ENCODE results near the gene JARID2. TPM values are rescaled to one million over a fixed set of nuclear protein-coding genes. Genes with fewer than 3 reads are reported as not detected.

Gene JARID2
- total RNA-seq, 1 donor from 2014 or later = 65.6 TPM

DNA sequence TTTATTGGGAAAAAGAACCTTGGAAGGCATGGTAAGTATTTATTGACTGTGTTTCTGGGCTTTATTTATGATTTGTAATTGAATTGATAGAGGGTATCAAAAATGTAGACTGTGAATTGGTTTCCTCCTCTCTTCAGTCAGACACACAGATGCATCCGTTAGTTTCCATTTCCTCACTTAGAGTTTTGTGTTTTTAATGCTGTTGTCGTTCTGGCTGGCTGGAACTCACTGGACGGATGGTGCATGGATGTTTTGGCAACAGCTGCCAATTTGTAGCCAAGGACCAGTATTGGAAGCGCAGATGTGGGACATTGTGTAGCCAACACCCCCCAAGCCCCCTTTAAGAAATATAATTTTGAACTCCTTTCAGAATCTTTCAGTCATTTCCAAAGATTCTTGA is 134.5 kb downstream of the JARID2 start:
- no peaks in the 10 kb centered on the region for H3K9me3 Mint-ChIP-seq (ENCODE audit: low read depth)
- H3K4me1 Mint-ChIP-seq (ENCODE audit: low read depth) = peaks cover 14% of the 10 kb centered on the region
- TF ChIP-seq, protein P1, sequence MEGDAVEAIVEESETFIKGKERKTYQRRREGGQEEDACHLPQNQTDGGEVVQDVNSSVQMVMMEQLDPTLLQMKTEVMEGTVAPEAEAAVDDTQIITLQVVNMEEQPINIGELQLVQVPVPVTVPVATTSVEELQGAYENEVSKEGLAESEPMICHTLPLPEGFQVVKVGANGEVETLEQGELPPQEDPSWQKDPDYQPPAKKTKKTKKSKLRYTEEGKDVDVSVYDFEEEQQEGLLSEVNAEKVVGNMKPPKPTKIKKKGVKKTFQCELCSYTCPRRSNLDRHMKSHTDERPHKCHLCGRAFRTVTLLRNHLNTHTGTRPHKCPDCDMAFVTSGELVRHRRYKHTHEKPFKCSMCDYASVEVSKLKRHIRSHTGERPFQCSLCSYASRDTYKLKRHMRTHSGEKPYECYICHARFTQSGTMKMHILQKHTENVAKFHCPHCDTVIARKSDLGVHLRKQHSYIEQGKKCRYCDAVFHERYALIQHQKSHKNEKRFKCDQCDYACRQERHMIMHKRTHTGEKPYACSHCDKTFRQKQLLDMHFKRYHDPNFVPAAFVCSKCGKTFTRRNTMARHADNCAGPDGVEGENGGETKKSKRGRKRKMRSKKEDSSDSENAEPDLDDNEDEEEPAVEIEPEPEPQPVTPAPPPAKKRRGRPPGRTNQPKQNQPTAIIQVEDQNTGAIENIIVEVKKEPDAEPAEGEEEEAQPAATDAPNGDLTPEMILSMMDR (IDR thresholded peaks at IDR 0.05; ENCODE audit: unreplicated experiment) = no peak
- H3K27ac Mint-ChIP-seq = no peak overlapping the region
- H3K27me3 Mint-ChIP-seq = no peaks in the 10 kb centered on the region
- H3K4me3 Mint-ChIP-seq (ENCODE audit: low read depth) = no peak overlapping the region
- peaks cover 5% of the 10 kb centered on the region for H3K36me3 Mint-ChIP-seq (ENCODE audit: insufficient read depth)
- DNase-seq (ENCODE audit: low spot score, unreplicated experiment) = no peak

DNA sequence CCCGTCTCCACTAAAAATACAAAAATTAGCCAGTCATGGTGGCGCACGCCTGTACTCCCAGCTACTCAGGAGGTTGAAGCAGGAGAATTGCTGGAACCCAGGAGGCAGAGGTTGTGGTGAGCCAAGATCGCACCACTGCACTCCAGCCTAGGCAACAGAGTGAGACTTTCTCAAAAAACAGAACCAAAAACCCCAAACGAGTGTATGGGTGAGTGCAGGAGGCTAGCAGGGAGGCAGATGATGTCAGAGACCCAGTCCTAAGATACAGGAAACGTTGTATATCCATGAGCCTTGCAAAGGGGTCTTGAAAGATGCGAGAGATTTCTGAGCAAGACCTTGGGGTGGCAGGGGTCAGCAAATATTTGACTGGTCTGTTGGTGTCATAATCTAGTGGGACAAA is 136.2 kb downstream of the JARID2 start:
- no peak for DNase-seq (ENCODE audit: low spot score, unreplicated experiment)
- no peaks in the 10 kb centered on the region for H3K27me3 Mint-ChIP-seq
- no peaks in the 10 kb centered on the region for H3K9me3 Mint-ChIP-seq (ENCODE audit: low read depth)
- peaks cover 2% of the 10 kb centered on the region for H3K36me3 Mint-ChIP-seq (ENCODE audit: insufficient read depth)
- H3K27ac Mint-ChIP-seq = no peak overlapping the region
- TF ChIP-seq, protein P1 (IDR thresholded peaks at IDR 0.05; ENCODE audit: unreplicated experiment) = no peak
- peaks cover 23% of the 10 kb centered on the region for H3K4me1 Mint-ChIP-seq (ENCODE audit: low read depth)
- no peak overlapping the region for H3K4me3 Mint-ChIP-seq (ENCODE audit: low read depth)

DNA sequence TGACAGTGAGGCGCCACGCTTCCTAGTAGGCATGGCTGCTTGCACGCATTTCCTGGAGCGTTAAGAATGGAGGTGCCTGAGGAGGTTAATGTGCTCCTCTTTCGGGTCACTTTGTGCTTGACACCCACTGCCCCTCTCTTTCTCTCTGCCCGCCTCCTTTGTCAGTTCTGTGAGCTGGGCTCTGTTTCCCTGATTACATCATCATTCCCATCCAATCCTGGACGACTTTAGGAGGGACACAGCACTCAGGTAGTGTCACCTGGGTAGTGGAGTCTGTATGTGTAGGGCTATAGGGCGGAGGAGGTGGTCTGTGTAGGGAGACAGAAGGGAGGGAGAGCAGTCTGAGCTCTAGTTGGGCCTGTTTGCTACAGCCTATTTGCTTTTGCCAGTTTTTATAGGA is 136.8 kb downstream of the JARID2 start:
- Mint-ChIP-seq H3K36me3 (ENCODE audit: insufficient read depth) (no peaks in the 10 kb centered on the region), H3K4me3 (ENCODE audit: low read depth) (no peak overlapping the region), H3K27me3 (no peaks in the 10 kb centered on the region), H3K27ac (no peak overlapping the region), H3K9me3 (ENCODE audit: low read depth) (no peaks in the 10 kb centered on the region), H3K4me1 (ENCODE audit: low read depth) (peaks cover 29% of the 10 kb centered on the region)
- TF ChIP-seq, protein P1 (IDR thresholded peaks at IDR 0.05; ENCODE audit: unreplicated experiment) = no peak
- DNase-seq (ENCODE audit: low spot score, unreplicated experiment) = no peak

DNA sequence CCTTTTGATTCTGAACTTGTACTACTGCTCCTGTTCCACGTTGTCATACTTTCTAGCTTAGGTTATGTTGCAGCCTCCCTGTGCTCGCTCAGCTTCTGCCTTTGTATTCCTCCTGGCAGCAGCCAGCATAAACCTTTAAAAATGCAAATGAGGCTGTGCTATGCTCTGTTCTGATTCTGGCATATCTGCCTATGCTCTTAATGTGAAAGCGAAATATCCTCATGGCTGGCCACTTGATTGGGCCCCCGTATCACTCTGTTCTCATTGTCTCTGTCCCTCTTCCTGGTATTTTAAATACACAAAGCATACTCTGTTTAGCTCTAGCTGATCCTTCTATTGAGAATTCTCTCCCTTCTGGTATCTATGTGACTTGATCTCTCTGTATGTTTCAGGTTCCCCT is 139.0 kb downstream of the JARID2 start:
- Mint-ChIP-seq H3K27ac (no peak overlapping the region), H3K4me3 (ENCODE audit: low read depth) (no peak overlapping the region), H3K4me1 (ENCODE audit: low read depth) (peaks cover 41% of the 10 kb centered on the region), H3K36me3 (ENCODE audit: insufficient read depth) (no peaks in the 10 kb centered on the region), H3K9me3 (ENCODE audit: low read depth) (no peaks in the 10 kb centered on the region), H3K27me3 (no peaks in the 10 kb centered on the region)
- no peak for DNase-seq (ENCODE audit: low spot score, unreplicated experiment)
- TF ChIP-seq, protein P1 (IDR thresholded peaks at IDR 0.05; ENCODE audit: unreplicated experiment) = no peak

DNA sequence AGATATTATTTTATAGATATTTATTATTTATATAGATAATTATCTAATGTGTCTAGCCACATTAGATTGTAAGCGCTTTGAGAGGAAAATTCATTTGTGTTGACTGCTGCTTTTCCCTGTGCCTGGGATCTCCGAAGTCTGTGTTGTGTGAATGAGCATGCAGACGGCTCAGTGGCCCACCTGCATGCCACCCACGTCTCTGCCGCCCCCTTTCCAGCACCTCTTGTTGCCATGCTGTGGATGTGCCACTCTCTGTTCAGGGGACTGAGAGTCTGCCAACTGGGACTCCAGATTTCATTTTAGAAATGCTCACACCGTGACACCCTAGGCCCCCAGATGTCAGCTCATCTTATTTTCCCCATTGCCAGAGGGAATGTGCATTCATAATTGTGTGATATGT is 139.7 kb downstream of the JARID2 start:
- no peak for DNase-seq (ENCODE audit: low spot score, unreplicated experiment)
- Mint-ChIP-seq H3K27me3 (no peaks in the 10 kb centered on the region), H3K27ac (no peak overlapping the region), H3K4me3 (ENCODE audit: low read depth) (no peak overlapping the region), H3K36me3 (ENCODE audit: insufficient read depth) (no peaks in the 10 kb centered on the region), H3K4me1 (ENCODE audit: low read depth) (peaks cover 46% of the 10 kb centered on the region), H3K9me3 (ENCODE audit: low read depth) (no peaks in the 10 kb centered on the region)
- TF ChIP-seq, protein P1 (IDR thresholded peaks at IDR 0.05; ENCODE audit: unreplicated experiment) = no peak

Measured in progenitor cell of endocrine pancreas (in vitro differentiated cells).